Body of pancreas (tissue), 4 donors: ENCODE results near the gene RAB5A.

Source experiments
- CTCF ChIP-seq, 7 experiments: fragments of 450-650 bp in 4 of 7; fragments of 200-600 bp in 3 of 7; sonication (generic) in 3 of 7; IDR thresholded peaks; one replicate each; pipeline ENCODE4 v1.5.1; 2016 to 2019; ENCODE audit warnings: antibody characterized with exemption in 7 of 7
- POLR2A ChIP-seq, 3 donors: fragments of 450-650 bp; IDR thresholded peaks; one replicate each; pipeline ENCODE4 v1.6.1; 2016; ENCODE audit warnings: antibody characterized with exemption in 3 of 3, mild to moderate bottlenecking in 2 of 3

GRCh38 chr3:20015525-20015924 lies 68.6 kb downstream of the RAB5A start:
- no peak for TF ChIP-seq CTCF (IDR thresholded peaks at IDR 0.05)
- TF ChIP-seq POLR2A (IDR thresholded peaks at IDR 0.05) = no peak
